B cell (primary cell): ENCODE results near the gene MAP3K13. TPM values are rescaled to one million over a fixed set of nuclear protein-coding genes. Genes with fewer than 3 reads are reported as not detected.

Experiments used
- ATAC-seq: fragments of 200-7000 bp; cut with Tn5 transposase; one replicate; pipeline ENCODE4 v1.10.0; 2021; ENCODE audit warnings: low read depth, mild to moderate bottlenecking, moderate number of reproducible peaks, moderate library complexity
- CTCF ChIA-PET: fragments of 350-600 bp; sonication (Branson Sonifier 250); formaldehyde crosslinking; loops from one replicate; lab custom pipeline; 2021; ENCODE audit warnings: antibody characterized with exemption, inconsistent platforms; lab: Charles Lee
- POLR2A ChIA-PET: fragments of 350-600 bp; sonication (Branson Sonifier 250); formaldehyde crosslinking; loops from one replicate; lab custom pipeline; 2021; ENCODE audit warnings: antibody characterized with exemption; lab: Charles Lee
- DNase-seq: peaks from one replicate; pipeline ENCODE4 v3.0.0; 2013
- H2AFZ ChIP-seq: 2 replicates; pipeline ENCODE4 v1.6.1; 2012; ENCODE audit warnings: mild to moderate bottlenecking, low read depth, low read length; ENCODE audit not compliant: insufficient read depth, poor library complexity, severe bottlenecking
- H3K27ac ChIP-seq, 2 donors: 1 replicate in 1 of 2; 2 replicates in 1 of 2; pipeline ENCODE4 v1.5.1; 2012 to 2013; ENCODE audit warnings: low read length in 2 of 2, mild to moderate bottlenecking in 2 of 2, moderate library complexity in 1 of 2
- H3K27me3 ChIP-seq, 4 experiments: fragments of 200-600 bp in 1 of 4; sonication (generic) in 1 of 4; replicated peaks in 1 of 4; 1 replicate in 2 of 4; 2 replicates in 2 of 4; pipeline versions ENCODE4 v1.6.1 to v1.7.0; 2013 to 2016; ENCODE audit warnings: low read length in 3 of 4, mild to moderate bottlenecking in 2 of 4, mixed read lengths in 1 of 4, moderate library complexity in 1 of 4; ENCODE audit not compliant: insufficient read depth in 4 of 4, control insufficient read depth in 3 of 4; ENCODE audit errors: control extremely low read depth in 1 of 4
- H3K36me3 ChIP-seq, 2 experiments: replicated peaks in 1 of 2; 1 replicate in 1 of 2; 2 replicates in 1 of 2; pipeline versions ENCODE4 v1.6.1 to v1.7.1; 2013; ENCODE audit warnings: low read length in 1 of 2; ENCODE audit not compliant: insufficient read depth in 2 of 2, control insufficient read depth in 1 of 2; ENCODE audit errors: control extremely low read depth in 1 of 2, extremely low read depth in 1 of 2
- H3K4me1 ChIP-seq, 2 donors: fragments of 200-600 bp in 1 of 2; sonication (generic) in 1 of 2; 1 replicate in 1 of 2; 2 replicates in 1 of 2; pipeline versions ENCODE4 v1.5.1 to v1.6.1; 2013 to 2017; ENCODE audit warnings: low read length in 2 of 2; ENCODE audit not compliant: control insufficient read depth in 2 of 2, insufficient read depth in 2 of 2
- H3K4me2 ChIP-seq: replicated peaks from 2 replicates; pipeline ENCODE3; 2012; ENCODE audit warnings: mild to moderate bottlenecking, low read depth, low read length; ENCODE audit not compliant: poor library complexity, severe bottlenecking
- H3K4me3 ChIP-seq, 5 experiments: fragments of 200-600 bp in 1 of 5; sonication (generic) in 1 of 5; 1 replicate in 3 of 5; 2 replicates in 2 of 5; pipeline versions ENCODE4 v1.5.1 to v1.7.0; 2011 to 2016; ENCODE audit warnings: low read length in 4 of 5, mild to moderate bottlenecking in 4 of 5, low read depth in 2 of 5, control low read depth in 1 of 5, moderate library complexity in 1 of 5; ENCODE audit not compliant: insufficient read depth in 1 of 5; ENCODE audit errors: control extremely low read depth in 1 of 5, extremely low read depth in 1 of 5
- H3K79me2 ChIP-seq: fragments of 200-600 bp; sonication (generic); one replicate; pipeline ENCODE4 v1.6.0; 2016; ENCODE audit warnings: low read length; ENCODE audit not compliant: control insufficient read depth, insufficient read depth
- H3K9ac ChIP-seq: fragments of 200-600 bp; sonication (generic); 2 replicates; pipeline ENCODE4 v1.6.1; 2017; ENCODE audit warnings: mild to moderate bottlenecking, low read length, moderate library complexity
- H3K9me3 ChIP-seq, 3 donors: one replicate each; pipeline versions ENCODE4 v1.6.1 to v1.7.1; 2013; ENCODE audit warnings: low read length in 2 of 3; ENCODE audit not compliant: control insufficient read depth in 2 of 3, insufficient read depth in 1 of 3; ENCODE audit errors: control extremely low read depth in 1 of 3
- H4K20me1 ChIP-seq: 2 replicates; pipeline ENCODE4 v1.6.0; 2012; ENCODE audit warnings: mild to moderate bottlenecking, low read length; ENCODE audit not compliant: insufficient read depth, control insufficient read depth, poor library complexity, severe bottlenecking
- H3K27ac Mint-ChIP-seq: one replicate; pipeline ENCODE4 v1.8.0; 2021; ENCODE audit warnings: mixed read lengths
- H3K27me3 Mint-ChIP-seq: one replicate; pipeline ENCODE4 v1.8.0; 2021; ENCODE audit warnings: mixed read lengths
- H3K4me1 Mint-ChIP-seq: one replicate; pipeline ENCODE4 v1.8.0; 2021; ENCODE audit warnings: mixed read lengths
- H3K4me3 Mint-ChIP-seq: one replicate; pipeline ENCODE4 v1.8.0; 2021; ENCODE audit warnings: mixed read lengths
- H3K9me3 Mint-ChIP-seq: one replicate; pipeline ENCODE4 v1.8.0; 2022; ENCODE audit warnings: mixed read lengths; ENCODE audit not compliant: insufficient read depth
- CTCF ChIP-seq: fragments of 200-600 bp; IDR thresholded peaks from one replicate; pipeline ENCODE4 v1.8.0; 2022; ENCODE audit warnings: antibody characterized with exemption, mild to moderate bottlenecking
- EZH2 ChIP-seq: IDR thresholded peaks from 2 replicates; pipeline ENCODE4 v1.6.1; 2012; ENCODE audit warnings: borderline replicate concordance, low read depth, mild to moderate bottlenecking, moderate library complexity, low read length; ENCODE audit not compliant: insufficient read depth, poor library complexity, severe bottlenecking
- WGBS: methylation state at CpG from one replicate; pipeline ENCODE4 v1.1.5; 2013; ENCODE audit warnings: missing lambda C conversion rate; ENCODE audit not compliant: insufficient coverage; 5-methylcytosine and 5-hydroxymethylcytosine counted together
- intact Hi-C: fragments of 100-400 bp; cut with micrococcal nuclease; formaldehyde crosslinking; loops from one replicate; pipeline ENCODE4 v1.10.0; 2022
- polyA plus RNA-seq: library from polyadenylated mRNA; depleted of rRNA; stranded (reverse); fragments of >200 nt; gene quantifications from 2 replicates; pipeline ENCODE4 v1.2.3, GENCODE V29; 2012
- total RNA-seq, 2 donors: library from RNA; stranded (reverse); fragments of 120-200 nt in 1 of 2; gene quantifications; 1 replicate in 1 of 2; 2 replicates in 1 of 2; pipeline versions ENCODE4 v1.2.3 to v1.2.4, GENCODE V29; 2013 to 2022

Gene MAP3K13
- total and polyA plus RNA-seq, 2 donors (not counting 1 experiment from before 2014, with no cell fraction given): 5.7 to 9.2 TPM

GRCh38 chr3:185387646-185388045, 24.7 kb downstream of the MAP3K13 start:
- CTCF ChIA-PET: interaction anchor here (0.7 kb wide), 1 partner anchor 273 kb away, joined by 3 read pairs; no protein-coding TSS in a partner anchor
- no peaks in the 10 kb centered on the region for H3K4me1 ChIP-seq
- Mint-ChIP-seq H3K27me3 (peaks cover 15% of the 10 kb centered on the region), H3K9me3 (peaks cover 11% of the 10 kb centered on the region), H3K4me1 (no peaks in the 10 kb centered on the region), H3K27ac (no peak overlapping the region), H3K4me3 (no peak overlapping the region)
- intact Hi-C loops: no loop called here
- H3K9ac ChIP-seq: no peak overlapping the region
- ATAC-seq (no peak), DNase-seq (no peak)
- no peak overlapping the region for H3K4me3 ChIP-seq
- POLR2A ChIA-PET: no interaction called here
- no peaks in the 10 kb centered on the region for H3K36me3 ChIP-seq
- H4K20me1 ChIP-seq: no peaks in the 10 kb centered on the region
- TF ChIP-seq CTCF (no peak), EZH2 (no peak)
- WGBS: no CpG with 5 or more reads among the region's 1 CpG
- H3K79me2 ChIP-seq: no peaks in the 10 kb centered on the region
- H2AFZ ChIP-seq: no peak overlapping the region
- H3K27ac ChIP-seq: no peak overlapping the region
- H3K9me3 ChIP-seq: no peaks in the 10 kb centered on the region
- no peak overlapping the region for H3K4me2 ChIP-seq
- H3K27me3 ChIP-seq: no peaks in the 10 kb centered on the region

GRCh38 chr3:185393055-185393454, 30.1 kb downstream of the MAP3K13 start:
- Histone ChIP-seq H3K36me3 (no peaks in the 10 kb centered on the region), H3K4me2 (no peak overlapping the region), H4K20me1 (no peaks in the 10 kb centered on the region), H3K79me2 (no peaks in the 10 kb centered on the region), H3K27ac (no peak overlapping the region), H2AFZ (no peak overlapping the region), H3K4me1 (no peaks in the 10 kb centered on the region), H3K9ac (no peak overlapping the region), H3K9me3 (no peaks in the 10 kb centered on the region), H3K27me3 (no peaks in the 10 kb centered on the region), H3K4me3 (no peak overlapping the region)
- ChIA-PET CTCF (no interaction called here), POLR2A (no interaction called here)
- DNase-seq (no peak), ATAC-seq (no peak)
- Mint-ChIP-seq H3K9me3 (no peaks in the 10 kb centered on the region), H3K27me3 (no peaks in the 10 kb centered on the region), H3K4me3 (no peak overlapping the region), H3K27ac (no peak overlapping the region), H3K4me1 (no peaks in the 10 kb centered on the region)
- TF ChIP-seq EZH2: no peak
- TF ChIP-seq CTCF: no peak
- no CpG with 5 or more reads among the region's 3 CpGs for WGBS
- intact Hi-C loops: no loop called here
